HepG2 (cell line): ENCODE measurements around the gene REEP3. TPM values are rescaled to one million over a fixed set of nuclear protein-coding genes. Genes with fewer than 3 reads are reported as not detected.
A peak's percentile ranks its signal among the peaks of the same experiment; 100 is the strongest.

Source experiments
- CBX2 ChIP-seq, 2 experiments: fragments of 200-600 bp in 1 of 2; sonication (generic); formaldehyde crosslinking in 1 of 2; IDR thresholded peaks; 2 replicates each; pipeline versions ENCODE4 v1.7.0 to v1.8.1; 2018 to 2022; ENCODE audit warnings: low read depth in 2 of 2, low read length in 1 of 2, mild to moderate bottlenecking in 1 of 2, missing genetic modification reagents in 1 of 2
- CCAR2 ChIP-seq: fragments of 200-400 bp; formaldehyde crosslinking; optimal IDR thresholded peaks from 2 replicates; pipeline ENCODE3; 2018; ENCODE audit warnings: low read depth, mild to moderate bottlenecking, low read length, moderate library complexity
- CENPX ChIP-seq: sonication (generic); formaldehyde crosslinking; IDR thresholded peaks from 2 replicates; pipeline ENCODE4 v1.9.0; 2021; ENCODE audit warnings: mild to moderate bottlenecking, missing genetic modification reagents, moderate library complexity
- KLF16 ChIP-seq, 2 experiments: sonication (generic) in 1 of 2; formaldehyde crosslinking in 1 of 2; IDR thresholded peaks; 2 replicates each; pipeline versions ENCODE4 v1.6.1 to v1.8.0; 2016 to 2023; ENCODE audit warnings: missing genetic modification reagents in 2 of 2, missing compliant biosample characterization in 1 of 2
- PCBP1 ChIP-seq: fragments of 200-400 bp; formaldehyde crosslinking; IDR thresholded peaks from 2 replicates; pipeline ENCODE4 v1.6.1; 2017; ENCODE audit warnings: mild to moderate bottlenecking, low read depth, low read length, borderline replicate concordance
- PCBP2 ChIP-seq: fragments of 200-400 bp; formaldehyde crosslinking; optimal IDR thresholded peaks from 2 replicates; pipeline ENCODE3; 2018; ENCODE audit warnings: low read length, low read depth; ENCODE audit not compliant: poor library complexity, severe bottlenecking
- REL ChIP-seq: sonication (generic); formaldehyde crosslinking; conservative IDR thresholded peaks from 2 replicates; pipeline ENCODE4 v1.8.0; 2022; ENCODE audit warnings: mild to moderate bottlenecking, missing genetic modification reagents, moderate library complexity
- SRY ChIP-seq: sonication (generic); formaldehyde crosslinking; IDR thresholded peaks from 2 replicates; pipeline ENCODE4 v1.8.0; 2022; ENCODE audit warnings: mild to moderate bottlenecking, missing genetic modification reagents
- THYN1 ChIP-seq: sonication (generic); formaldehyde crosslinking; IDR thresholded peaks from 2 replicates; pipeline ENCODE4 v1.8.1; 2023; ENCODE audit warnings: low read depth, mild to moderate bottlenecking, moderate library complexity, missing genetic modification reagents, borderline replicate concordance
- XBP1 ChIP-seq: sonication (generic); formaldehyde crosslinking; IDR thresholded peaks from 2 replicates; pipeline ENCODE4 v1.5.0; 2020; ENCODE audit warnings: missing genetic modification reagents
- ZNF10 ChIP-seq: sonication (generic); formaldehyde crosslinking; IDR thresholded peaks from 2 replicates; pipeline ENCODE4 v1.4.0; 2020; ENCODE audit warnings: mild to moderate bottlenecking, low read depth, missing genetic modification reagents, borderline replicate concordance
- polyA plus RNA-seq, 8 experiments: library from polyadenylated mRNA; depleted of rRNA in 3 of 8; stranded (reverse) in 7 of 8; unstranded in 1 of 8; fragments of >200 nt; fragmentation: Illumina TruSeq in 4 of 8; extraction: Trizol in 4 of 8; gene quantifications; 2 replicates each; pipeline versions ENCODE4 v1.2.1 to v1.2.3, GENCODE V29; 2011 to 2016; ENCODE audit warnings: low read depth in 4 of 8, missing spikeins in 1 of 8, mixed read lengths in 1 of 8; ENCODE audit not compliant: insufficient read depth in 1 of 8
- total RNA-seq, 5 experiments: library from RNA; depleted of rRNA; stranded (reverse); fragments of >200 nt; fragmentation: Illumina TruSeq; extraction: Trizol; gene quantifications; 2 replicates each; pipeline ENCODE4 v1.2.3, GENCODE V29; 2016; ENCODE audit warnings: low read depth in 1 of 5
- TF ChIP-seq, protein P1 (sequence below): sonication (generic); formaldehyde crosslinking; IDR thresholded peaks from 2 replicates; pipeline ENCODE4 v1.4.0; 2020; ENCODE audit warnings: missing genetic modification reagents
- TF ChIP-seq, protein P2 (sequence below): sonication (generic); formaldehyde crosslinking; IDR thresholded peaks from 2 replicates; pipeline ENCODE4 v1.5.0; 2020; ENCODE audit warnings: missing genetic modification reagents
- TF ChIP-seq, protein P3 (sequence below): IDR thresholded peaks from 2 replicates; pipeline ENCODE4 v1.6.1; 2018; ENCODE audit warnings: missing genetic modification reagents, mild to moderate bottlenecking, missing compliant biosample characterization
- TF ChIP-seq, protein P4 (sequence below): sonication (generic); formaldehyde crosslinking; IDR thresholded peaks from 2 replicates; pipeline ENCODE4 v1.5.1; 2020; ENCODE audit warnings: mild to moderate bottlenecking, moderate library complexity, missing genetic modification reagents
- TF ChIP-seq, protein P5 (sequence below): sonication (generic); formaldehyde crosslinking; conservative IDR thresholded peaks from 2 replicates; pipeline ENCODE4 v1.8.0; 2022; ENCODE audit warnings: mild to moderate bottlenecking, moderate library complexity, missing genetic modification reagents

Gene REEP3
- total and polyA plus RNA-seq, 2 of the 13 experiments (the other 11 are each of a cell fraction or from before 2014, with no cell fraction given): 7.1 to 31.4 TPM

DNA sequence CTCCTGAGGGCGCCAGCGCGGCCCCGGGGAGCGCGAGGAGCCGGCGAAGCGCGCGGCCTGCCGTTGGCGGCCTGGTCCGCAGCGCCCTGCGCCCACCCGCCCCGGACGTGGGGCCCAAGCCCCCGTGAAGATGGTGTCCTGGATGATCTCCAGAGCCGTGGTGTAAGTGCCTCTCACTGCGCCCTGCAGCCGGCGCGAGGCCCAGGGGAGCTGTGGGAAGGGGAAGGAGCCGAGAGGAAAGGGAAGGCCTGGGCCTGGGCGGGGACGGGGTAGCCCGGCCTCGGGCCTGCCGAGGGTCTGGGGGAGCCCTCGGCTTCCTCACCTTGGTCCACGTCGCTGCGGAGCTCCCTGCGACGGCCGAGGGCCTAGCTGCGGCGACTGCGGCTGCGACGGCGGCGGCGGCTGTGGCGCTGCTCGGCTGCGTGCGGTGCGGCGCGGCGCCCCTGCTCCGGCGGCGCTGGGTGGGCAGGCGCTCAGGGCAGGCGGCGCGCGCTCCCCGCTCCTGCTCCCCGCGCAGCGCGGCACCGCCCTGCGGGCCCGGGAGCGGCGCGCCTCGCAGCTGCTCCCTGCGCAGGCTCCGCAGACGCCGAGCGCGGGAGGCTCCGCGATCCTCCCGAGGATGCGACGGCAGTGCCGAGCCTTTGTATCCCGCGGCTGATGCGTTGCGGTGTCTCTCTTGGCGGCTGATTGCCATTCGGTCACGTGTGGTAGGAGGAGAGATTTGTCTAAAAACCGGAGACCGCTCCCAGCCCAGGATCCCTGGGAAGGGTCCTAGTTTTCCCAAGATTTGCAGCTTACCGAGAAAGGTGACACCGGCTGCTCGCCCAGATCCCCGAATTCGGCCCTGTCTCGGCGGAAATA lies 445 bp downstream of the REEP3 start (continued):
- TF ChIP-seq, protein P1, sequence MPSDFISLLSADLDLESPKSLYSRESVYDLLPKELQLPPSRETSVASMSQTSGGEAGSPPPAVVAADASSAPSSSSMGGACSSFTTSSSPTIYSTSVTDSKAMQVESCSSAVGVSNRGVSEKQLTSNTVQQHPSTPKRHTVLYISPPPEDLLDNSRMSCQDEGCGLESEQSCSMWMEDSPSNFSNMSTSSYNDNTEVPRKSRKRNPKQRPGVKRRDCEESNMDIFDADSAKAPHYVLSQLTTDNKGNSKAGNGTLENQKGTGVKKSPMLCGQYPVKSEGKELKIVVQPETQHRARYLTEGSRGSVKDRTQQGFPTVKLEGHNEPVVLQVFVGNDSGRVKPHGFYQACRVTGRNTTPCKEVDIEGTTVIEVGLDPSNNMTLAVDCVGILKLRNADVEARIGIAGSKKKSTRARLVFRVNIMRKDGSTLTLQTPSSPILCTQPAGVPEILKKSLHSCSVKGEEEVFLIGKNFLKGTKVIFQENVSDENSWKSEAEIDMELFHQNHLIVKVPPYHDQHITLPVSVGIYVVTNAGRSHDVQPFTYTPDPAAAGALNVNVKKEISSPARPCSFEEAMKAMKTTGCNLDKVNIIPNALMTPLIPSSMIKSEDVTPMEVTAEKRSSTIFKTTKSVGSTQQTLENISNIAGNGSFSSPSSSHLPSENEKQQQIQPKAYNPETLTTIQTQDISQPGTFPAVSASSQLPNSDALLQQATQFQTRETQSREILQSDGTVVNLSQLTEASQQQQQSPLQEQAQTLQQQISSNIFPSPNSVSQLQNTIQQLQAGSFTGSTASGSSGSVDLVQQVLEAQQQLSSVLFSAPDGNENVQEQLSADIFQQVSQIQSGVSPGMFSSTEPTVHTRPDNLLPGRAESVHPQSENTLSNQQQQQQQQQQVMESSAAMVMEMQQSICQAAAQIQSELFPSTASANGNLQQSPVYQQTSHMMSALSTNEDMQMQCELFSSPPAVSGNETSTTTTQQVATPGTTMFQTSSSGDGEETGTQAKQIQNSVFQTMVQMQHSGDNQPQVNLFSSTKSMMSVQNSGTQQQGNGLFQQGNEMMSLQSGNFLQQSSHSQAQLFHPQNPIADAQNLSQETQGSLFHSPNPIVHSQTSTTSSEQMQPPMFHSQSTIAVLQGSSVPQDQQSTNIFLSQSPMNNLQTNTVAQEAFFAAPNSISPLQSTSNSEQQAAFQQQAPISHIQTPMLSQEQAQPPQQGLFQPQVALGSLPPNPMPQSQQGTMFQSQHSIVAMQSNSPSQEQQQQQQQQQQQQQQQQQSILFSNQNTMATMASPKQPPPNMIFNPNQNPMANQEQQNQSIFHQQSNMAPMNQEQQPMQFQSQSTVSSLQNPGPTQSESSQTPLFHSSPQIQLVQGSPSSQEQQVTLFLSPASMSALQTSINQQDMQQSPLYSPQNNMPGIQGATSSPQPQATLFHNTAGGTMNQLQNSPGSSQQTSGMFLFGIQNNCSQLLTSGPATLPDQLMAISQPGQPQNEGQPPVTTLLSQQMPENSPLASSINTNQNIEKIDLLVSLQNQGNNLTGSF (CRISPR knock-in tag): 0 out of 2 replicates have a peak, but pooled peaks have one; percentile 20
- TF ChIP-seq, protein P2, sequence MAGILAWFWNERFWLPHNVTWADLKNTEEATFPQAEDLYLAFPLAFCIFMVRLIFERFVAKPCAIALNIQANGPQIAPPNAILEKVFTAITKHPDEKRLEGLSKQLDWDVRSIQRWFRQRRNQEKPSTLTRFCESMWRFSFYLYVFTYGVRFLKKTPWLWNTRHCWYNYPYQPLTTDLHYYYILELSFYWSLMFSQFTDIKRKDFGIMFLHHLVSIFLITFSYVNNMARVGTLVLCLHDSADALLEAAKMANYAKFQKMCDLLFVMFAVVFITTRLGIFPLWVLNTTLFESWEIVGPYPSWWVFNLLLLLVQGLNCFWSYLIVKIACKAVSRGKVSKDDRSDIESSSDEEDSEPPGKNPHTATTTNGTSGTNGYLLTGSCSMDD (CRISPR knock-in tag): no peak
- TF ChIP-seq ZNF10 (no peak), REL (no peak), THYN1 (no peak), CCAR2 (no peak), XBP1 (CRISPR knock-in tag) (no peak), PCBP1 (0 out of 2 replicates have a peak, but pooled peaks have one; percentile 29), PCBP2 (no peak), SRY (CRISPR knock-in tag) (no peak), CENPX (CRISPR knock-in tag) (no peak), KLF16 (CRISPR knock-in tag; IDR thresholded peaks at IDR 0.05) (0 out of 4 replicates have a peak, but pooled peaks of 1 of the 2 experiments have one; percentile 13), CBX2 (IDR thresholded peaks at IDR 0.05; ENCODE audit: low read depth, low read length) (no peak), CBX2 (CRISPR knock-in tag; IDR thresholded peaks at IDR 0.05; ENCODE audit: low read depth) (peak; percentile 72; the same call in 1 of the 2 replicates)
- TF ChIP-seq, protein P3, sequence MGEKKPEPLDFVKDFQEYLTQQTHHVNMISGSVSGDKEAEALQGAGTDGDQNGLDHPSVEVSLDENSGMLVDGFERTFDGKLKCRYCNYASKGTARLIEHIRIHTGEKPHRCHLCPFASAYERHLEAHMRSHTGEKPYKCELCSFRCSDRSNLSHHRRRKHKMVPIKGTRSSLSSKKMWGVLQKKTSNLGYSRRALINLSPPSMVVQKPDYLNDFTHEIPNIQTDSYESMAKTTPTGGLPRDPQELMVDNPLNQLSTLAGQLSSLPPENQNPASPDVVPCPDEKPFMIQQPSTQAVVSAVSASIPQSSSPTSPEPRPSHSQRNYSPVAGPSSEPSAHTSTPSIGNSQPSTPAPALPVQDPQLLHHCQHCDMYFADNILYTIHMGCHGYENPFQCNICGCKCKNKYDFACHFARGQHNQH (CRISPR knock-in tag): peak; percentile 19; the same call in 1 of the 2 replicates
- TF ChIP-seq, protein P4, sequence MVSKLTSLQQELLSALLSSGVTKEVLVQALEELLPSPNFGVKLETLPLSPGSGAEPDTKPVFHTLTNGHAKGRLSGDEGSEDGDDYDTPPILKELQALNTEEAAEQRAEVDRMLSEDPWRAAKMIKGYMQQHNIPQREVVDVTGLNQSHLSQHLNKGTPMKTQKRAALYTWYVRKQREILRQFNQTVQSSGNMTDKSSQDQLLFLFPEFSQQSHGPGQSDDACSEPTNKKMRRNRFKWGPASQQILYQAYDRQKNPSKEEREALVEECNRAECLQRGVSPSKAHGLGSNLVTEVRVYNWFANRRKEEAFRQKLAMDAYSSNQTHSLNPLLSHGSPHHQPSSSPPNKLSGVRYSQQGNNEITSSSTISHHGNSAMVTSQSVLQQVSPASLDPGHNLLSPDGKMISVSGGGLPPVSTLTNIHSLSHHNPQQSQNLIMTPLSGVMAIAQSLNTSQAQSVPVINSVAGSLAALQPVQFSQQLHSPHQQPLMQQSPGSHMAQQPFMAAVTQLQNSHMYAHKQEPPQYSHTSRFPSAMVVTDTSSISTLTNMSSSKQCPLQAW: no peak
- TF ChIP-seq, protein P5, sequence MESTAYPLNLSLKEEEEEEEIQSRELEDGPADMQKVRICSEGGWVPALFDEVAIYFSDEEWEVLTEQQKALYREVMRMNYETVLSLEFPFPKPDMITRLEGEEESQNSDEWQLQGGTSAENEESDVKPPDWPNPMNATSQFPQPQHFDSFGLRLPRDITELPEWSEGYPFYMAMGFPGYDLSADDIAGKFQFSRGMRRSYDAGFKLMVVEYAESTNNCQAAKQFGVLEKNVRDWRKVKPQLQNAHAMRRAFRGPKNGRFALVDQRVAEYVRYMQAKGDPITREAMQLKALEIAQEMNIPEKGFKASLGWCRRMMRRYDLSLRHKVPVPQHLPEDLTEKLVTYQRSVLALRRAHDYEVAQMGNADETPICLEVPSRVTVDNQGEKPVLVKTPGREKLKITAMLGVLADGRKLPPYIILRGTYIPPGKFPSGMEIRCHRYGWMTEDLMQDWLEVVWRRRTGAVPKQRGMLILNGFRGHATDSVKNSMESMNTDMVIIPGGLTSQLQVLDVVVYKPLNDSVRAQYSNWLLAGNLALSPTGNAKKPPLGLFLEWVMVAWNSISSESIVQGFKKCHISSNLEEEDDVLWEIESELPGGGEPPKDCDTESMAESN (CRISPR knock-in tag): peak; percentile 44; the same call in 1 of the 2 replicates
